Fibroblast of lung (primary cell): ENCODE data around the gene MTHFD2.
"Not testable (repeated sequence)": the region's sequence is repeated elsewhere in the genome, so short reads cannot be mapped to it uniquely, and the experiment has no call there.

Experiments
- EZH2 ChIP-seq: IDR thresholded peaks from 2 replicates; pipeline ENCODE4 v1.5.1; 2012; ENCODE audit warnings: low read length, control low read depth, mild to moderate bottlenecking; ENCODE audit errors: missing control alignments
- TF ChIP-seq, protein P1 (sequence below), 2 donors: IDR thresholded peaks in 1 of 2; conservative IDR thresholded peaks in 1 of 2; 1 replicate in 1 of 2; 2 replicates in 1 of 2; pipeline ENCODE4 v1.5.1; 2011 to 2012; ENCODE audit warnings: low read length in 2 of 2, control low read depth in 1 of 2, inconsistent platforms in 1 of 2, low read depth in 1 of 2, mild to moderate bottlenecking in 1 of 2

DNA sequence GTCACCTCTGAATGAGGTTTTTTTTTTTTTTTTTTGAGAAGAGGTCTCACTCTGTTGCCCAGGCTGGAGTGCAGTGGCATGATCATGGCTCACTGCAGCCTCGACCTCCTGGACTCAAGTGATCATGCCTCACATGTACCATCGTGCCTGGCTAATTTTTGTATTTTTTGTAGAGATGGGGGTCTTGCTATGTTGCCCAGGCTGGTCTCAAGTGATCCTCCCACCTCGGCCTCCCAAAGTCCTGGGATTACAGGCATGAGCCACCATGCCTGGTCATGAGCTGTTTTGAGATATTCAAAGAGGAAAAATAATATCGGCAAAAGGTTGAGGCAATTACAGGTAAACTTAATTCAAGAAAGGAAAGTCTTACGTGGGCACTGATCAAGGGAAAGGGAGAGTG is 31.4 kb downstream of the MTHFD2 start:
- TF ChIP-seq, protein P1, sequence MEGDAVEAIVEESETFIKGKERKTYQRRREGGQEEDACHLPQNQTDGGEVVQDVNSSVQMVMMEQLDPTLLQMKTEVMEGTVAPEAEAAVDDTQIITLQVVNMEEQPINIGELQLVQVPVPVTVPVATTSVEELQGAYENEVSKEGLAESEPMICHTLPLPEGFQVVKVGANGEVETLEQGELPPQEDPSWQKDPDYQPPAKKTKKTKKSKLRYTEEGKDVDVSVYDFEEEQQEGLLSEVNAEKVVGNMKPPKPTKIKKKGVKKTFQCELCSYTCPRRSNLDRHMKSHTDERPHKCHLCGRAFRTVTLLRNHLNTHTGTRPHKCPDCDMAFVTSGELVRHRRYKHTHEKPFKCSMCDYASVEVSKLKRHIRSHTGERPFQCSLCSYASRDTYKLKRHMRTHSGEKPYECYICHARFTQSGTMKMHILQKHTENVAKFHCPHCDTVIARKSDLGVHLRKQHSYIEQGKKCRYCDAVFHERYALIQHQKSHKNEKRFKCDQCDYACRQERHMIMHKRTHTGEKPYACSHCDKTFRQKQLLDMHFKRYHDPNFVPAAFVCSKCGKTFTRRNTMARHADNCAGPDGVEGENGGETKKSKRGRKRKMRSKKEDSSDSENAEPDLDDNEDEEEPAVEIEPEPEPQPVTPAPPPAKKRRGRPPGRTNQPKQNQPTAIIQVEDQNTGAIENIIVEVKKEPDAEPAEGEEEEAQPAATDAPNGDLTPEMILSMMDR (conservative IDR thresholded peaks at IDR 0.05 in 1 of 2, IDR thresholded peaks at IDR 0.05 in 1 of 2; ENCODE audit: low read depth in 1 of 2, low read length in 2 of 2), result not testable (repeated sequence)
- not testable (repeated sequence) for TF ChIP-seq EZH2
